ENCODE data around the gene DDB1.

DDB1 gene

GRCh38 chr11:61356706-61357105, 23.8 kb upstream of the DDB1 start:
- DNase-seq (ENCODE audit: low read depth, low spot score): no peak

DNA sequence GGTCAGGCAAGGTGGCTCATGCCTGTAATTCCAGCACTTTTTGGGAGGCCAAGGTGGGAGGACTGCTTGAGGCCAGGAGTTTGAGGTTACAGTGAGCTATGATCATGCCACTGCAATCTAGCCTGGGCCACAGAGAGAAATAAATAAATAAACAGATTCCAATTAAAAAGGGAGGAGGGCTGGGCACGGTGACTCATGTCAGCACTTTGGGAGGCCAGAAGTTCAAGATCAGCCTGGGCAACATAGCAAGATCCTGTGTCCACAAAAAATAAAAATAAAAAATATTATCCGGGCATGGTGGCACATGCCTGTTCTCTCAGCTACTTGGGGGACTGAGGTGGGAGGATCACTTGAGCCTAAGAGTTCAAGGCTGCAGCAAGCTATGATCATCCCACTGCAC, 21.3 kb upstream of the DDB1 start:
- DNase-seq (ENCODE audit: low read depth, low spot score): no peak

GRCh38 chr11:61353131-61354067, 20.5 kb upstream of the DDB1 start:
- no peak for DNase-seq (ENCODE audit: low read depth, low spot score)

DNA sequence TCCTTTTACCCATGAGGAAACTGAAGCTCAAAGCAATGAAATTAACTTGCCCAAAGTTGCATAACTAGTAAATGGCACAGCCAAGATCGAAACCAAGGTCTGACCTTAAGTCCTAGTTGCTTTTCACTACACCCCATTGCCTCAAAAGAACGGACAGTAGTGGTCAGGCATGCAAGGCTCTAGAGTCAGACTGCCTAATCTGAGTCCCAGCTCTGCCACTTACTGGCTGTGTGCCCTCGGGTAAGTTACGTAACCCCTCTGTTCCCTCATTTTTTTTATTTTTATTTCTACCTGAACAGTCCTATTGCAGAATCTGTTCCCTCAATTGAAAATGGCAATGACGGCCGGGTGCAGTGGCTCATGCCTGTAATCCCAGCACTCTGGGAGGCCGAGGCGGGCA, 19.1 kb upstream of the DDB1 start:
- DNase-seq (ENCODE audit: low read depth, low spot score): no peak

GRCh38 chr11:61350803-61351202, 17.9 kb upstream of the DDB1 start:
- no peak for DNase-seq (ENCODE audit: low read depth, low spot score)

GRCh38 chr11:61350336-61350735, 17.4 kb upstream of the DDB1 start:
- DNase-seq (ENCODE audit: low read depth, low spot score): no peak

GRCh38 chr11:61349916-61350315, 17.0 kb upstream of the DDB1 start:
- no peak for DNase-seq (ENCODE audit: low read depth, low spot score)

- DNase-seq (ENCODE audit: low read depth, low spot score): no peak
These were observed 16.4 kb upstream of the DDB1 start for GRCh38 chr11:61349189-61349751.

- no peak for DNase-seq (ENCODE audit: low read depth, low spot score)
These were observed 15.1 kb upstream of the DDB1 start for GRCh38 chr11:61347916-61348461.

GRCh38 chr11:61345954-61346843, 13.3 kb upstream of the DDB1 start:
- DNase-seq (ENCODE audit: low read depth, low spot score): no peak

DNA sequence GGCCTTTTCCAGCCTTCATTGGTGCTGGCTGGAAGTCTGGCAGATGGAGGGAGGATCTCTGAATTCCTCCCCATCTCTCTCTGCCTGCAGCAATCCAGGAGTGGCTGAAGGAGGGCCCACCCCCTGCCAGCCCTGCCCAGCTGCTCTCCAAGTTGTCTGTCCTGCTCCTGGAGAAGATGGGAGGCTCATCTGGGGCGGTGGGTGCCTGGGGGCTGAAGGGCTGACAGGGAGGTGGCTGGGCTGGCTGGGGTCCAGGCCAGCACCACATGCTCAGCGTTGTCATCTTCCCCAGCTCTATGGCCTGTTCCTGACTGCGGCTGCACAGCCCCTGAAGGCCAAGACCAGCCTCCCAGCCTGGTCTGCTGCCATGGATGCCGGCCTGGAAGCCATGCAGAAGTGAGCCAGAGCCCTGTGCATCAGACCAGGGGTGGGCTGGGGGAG, 12.3 kb upstream of the DDB1 start:
- DNase-seq (ENCODE audit: low read depth, low spot score): no peak

GRCh38 chr11:61343792-61344745, 11.2 kb upstream of the DDB1 start:
- no peak for DNase-seq (ENCODE audit: low read depth, low spot score)

- no peak for DNase-seq (ENCODE audit: low read depth, low spot score)
These were observed 9.4 kb upstream of the DDB1 start for GRCh38 chr11:61342207-61342803.

- DNase-seq (ENCODE audit: low read depth, low spot score): no peak
These were observed 8.8 kb upstream of the DDB1 start for GRCh38 chr11:61341706-61342105.

DNA sequence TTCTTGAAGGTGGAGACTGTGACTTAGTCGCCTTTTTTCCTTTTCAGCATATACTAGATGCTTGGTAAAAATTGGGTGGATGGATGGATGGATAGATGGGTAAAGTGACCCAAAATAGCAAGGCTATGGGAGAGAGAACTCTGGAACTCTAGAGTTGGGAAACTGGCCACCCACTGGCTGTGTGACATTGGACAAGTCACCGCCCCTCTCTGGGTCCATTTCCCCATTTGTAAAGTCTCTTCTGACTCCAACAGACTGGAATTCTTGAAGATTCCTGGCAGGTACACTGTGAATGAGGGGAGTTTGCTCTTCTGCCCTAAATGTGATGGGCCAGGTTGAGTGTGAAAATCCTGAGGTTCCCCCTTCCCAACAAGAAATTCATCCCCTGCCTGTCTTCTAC, 8.1 kb upstream of the DDB1 start:
- DNase-seq (ENCODE audit: low read depth, low spot score): no peak

GRCh38 chr11:61339490-61339878, 6.6 kb upstream of the DDB1 start:
- no peak for DNase-seq (ENCODE audit: low read depth, low spot score)

DNA sequence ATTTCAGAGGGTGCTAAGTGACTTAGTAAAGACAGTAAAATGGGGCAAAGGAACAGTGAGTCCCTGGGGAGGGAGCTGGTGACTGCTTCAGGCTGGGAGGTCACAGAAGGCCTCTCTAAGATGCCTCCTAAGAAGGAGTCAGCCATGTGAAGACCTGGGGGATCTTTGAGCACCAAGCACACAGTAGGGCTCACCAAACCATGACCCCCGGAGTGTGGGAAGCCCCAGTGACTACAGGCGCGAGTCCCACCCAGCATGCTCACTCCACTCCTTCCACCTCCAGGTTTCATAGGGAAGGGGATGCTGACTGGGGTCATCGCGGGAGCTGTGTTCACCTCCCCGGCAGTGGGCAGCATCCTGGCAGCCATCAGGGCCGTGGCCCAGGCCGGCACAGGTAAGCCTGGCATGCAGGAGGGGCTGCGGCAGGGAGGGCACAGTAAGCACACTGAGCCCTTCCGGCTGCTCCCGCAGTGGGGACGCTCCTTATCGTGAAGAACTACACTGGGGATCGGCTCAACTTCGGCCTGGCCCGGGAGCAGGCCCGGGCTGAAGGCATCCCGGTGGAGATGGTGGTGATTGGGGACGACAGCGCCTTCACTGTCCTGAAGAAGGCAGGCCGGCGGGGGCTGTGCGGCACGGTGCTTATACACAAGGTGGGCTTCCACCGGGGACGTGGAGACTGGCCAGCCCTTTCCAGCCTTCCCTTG, 6.0 kb upstream of the DDB1 start:
- no peak for DNase-seq (ENCODE audit: low read depth, low spot score)

GRCh38 chr11:61337706-61338470, 5.0 kb upstream of the DDB1 start:
- DNase-seq (ENCODE audit: low read depth, low spot score): no peak
